Measurements from ENCODE around the gene ATXN7L3B.

ATXN7L3B gene

GRCh38 chr12:74538491-74539258, 1.0 kb downstream of the ATXN7L3B start:
- peak overlapping the region; percentile 98 for H3K27ac ChIP-seq (replicated peaks)
- no peaks in the 10 kb centered on the region for H3K27me3 ChIP-seq (ENCODE audit: insufficient read depth, poor library complexity, severe bottlenecking)
- peak; percentile 2 to 32 for DNase-seq (ENCODE audit: low read depth in 1 of 2, low spot score in 1 of 2)
- H3K4me3 ChIP-seq (replicated peaks; ENCODE audit: insufficient read depth, low read length), result peak overlapping the region; percentile 61
- no peak for TF ChIP-seq GABPA (IDR thresholded peaks at IDR 0.05; ENCODE audit: low read depth)
- no peak for TF ChIP-seq SPI1 (IDR thresholded peaks at IDR 0.05; ENCODE audit: borderline replicate concordance, low read depth)
- TF ChIP-seq POLR2AphosphoS5 (IDR thresholded peaks at IDR 0.05; ENCODE audit: low read depth), result no peak
- no peak for TF ChIP-seq CTCF (IDR thresholded peaks at IDR 0.05; ENCODE audit: insufficient read depth, low read length)
- no peak for TF ChIP-seq REST (IDR thresholded peaks at IDR 0.05; ENCODE audit: insufficient replicate concordance, low read depth)

- H3K27ac ChIP-seq (replicated peaks), result peak overlapping the region; percentile 98
- DNase-seq (ENCODE audit: low read depth in 1 of 2, low spot score in 1 of 2), result no peak
- peak overlapping the region; percentile 61 for H3K4me3 ChIP-seq (replicated peaks; ENCODE audit: insufficient read depth, low read length)
- no peaks in the 10 kb centered on the region for H3K27me3 ChIP-seq (ENCODE audit: insufficient read depth, poor library complexity, severe bottlenecking)
- TF ChIP-seq SPI1 (IDR thresholded peaks at IDR 0.05; ENCODE audit: borderline replicate concordance, low read depth) (no peak), POLR2AphosphoS5 (IDR thresholded peaks at IDR 0.05; ENCODE audit: low read depth) (no peak), REST (IDR thresholded peaks at IDR 0.05; ENCODE audit: insufficient replicate concordance, low read depth) (no peak), GABPA (IDR thresholded peaks at IDR 0.05; ENCODE audit: low read depth) (no peak), CTCF (IDR thresholded peaks at IDR 0.05; ENCODE audit: insufficient read depth, low read length) (no peak)
These were observed 1.6 kb downstream of the ATXN7L3B start for GRCh38 chr12:74539261-74539660.

- no peak for DNase-seq (ENCODE audit: low read depth in 1 of 2, low spot score in 1 of 2)
- H3K4me3 ChIP-seq (replicated peaks; ENCODE audit: insufficient read depth, low read length), result peak overlapping the region; percentile 61
- TF ChIP-seq CTCF (IDR thresholded peaks at IDR 0.05; ENCODE audit: insufficient read depth, low read length) (no peak), POLR2AphosphoS5 (IDR thresholded peaks at IDR 0.05; ENCODE audit: low read depth) (no peak), REST (IDR thresholded peaks at IDR 0.05; ENCODE audit: insufficient replicate concordance, low read depth) (no peak), SPI1 (IDR thresholded peaks at IDR 0.05; ENCODE audit: borderline replicate concordance, low read depth) (no peak), GABPA (IDR thresholded peaks at IDR 0.05; ENCODE audit: low read depth) (no peak)
- peak overlapping the region; percentile 98; the same call in 1 of the 2 replicates for H3K27ac ChIP-seq (replicated peaks)
- no peaks in the 10 kb centered on the region for H3K27me3 ChIP-seq (ENCODE audit: insufficient read depth, poor library complexity, severe bottlenecking)
These were observed 2.3 kb downstream of the ATXN7L3B start for GRCh38 chr12:74539765-74540526.

Measured in HL-60 (cell line).